ENCODE data around the gene MYLK. TPM values are rescaled to one million over a fixed set of nuclear protein-coding genes. Genes with fewer than 3 reads are reported as not detected.
A peak's percentile ranks its signal among the peaks of the same experiment; 100 is the strongest.

Gene MYLK
- total RNA-seq, 2 donors from 2014 or later = 4.7 to 6.6 TPM

DNA sequence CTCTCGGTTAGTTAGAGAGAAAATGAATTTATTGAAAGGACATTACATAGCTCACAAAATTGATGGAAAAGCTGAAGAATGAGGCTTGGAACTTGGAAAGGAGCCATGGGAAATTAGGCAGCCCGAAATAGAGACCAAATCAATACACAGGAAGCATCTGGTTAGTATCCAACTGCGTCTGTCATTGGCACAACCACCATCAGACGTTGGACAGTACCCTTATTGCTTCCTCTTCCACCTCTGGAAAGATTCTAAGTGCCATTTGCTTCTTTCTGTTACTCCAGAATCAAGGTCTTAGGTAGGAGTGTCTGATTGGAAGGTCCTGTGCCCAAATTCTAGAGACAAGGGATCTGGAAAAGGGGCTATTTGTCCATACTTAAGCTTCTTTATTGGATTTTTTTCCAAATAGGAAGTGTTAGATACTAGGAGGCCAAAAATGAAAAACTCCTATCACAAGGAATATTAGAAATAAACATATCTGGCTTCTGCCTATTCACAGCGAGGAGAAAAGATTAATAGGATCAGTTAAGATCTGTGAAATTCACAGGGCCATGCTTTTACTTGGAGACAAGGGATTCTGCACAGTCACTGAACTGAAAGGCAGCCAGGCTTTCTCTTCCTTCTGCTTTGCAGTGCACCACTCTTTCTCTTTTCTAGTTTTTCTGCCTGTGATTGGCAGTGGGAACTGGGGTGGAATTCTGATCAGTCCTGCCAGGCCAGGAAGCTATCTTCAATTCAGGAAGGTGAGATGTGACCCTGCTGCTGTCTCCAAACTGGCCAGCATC, 288.5 kb downstream of the MYLK start:
- TF ChIP-seq, protein P1, sequence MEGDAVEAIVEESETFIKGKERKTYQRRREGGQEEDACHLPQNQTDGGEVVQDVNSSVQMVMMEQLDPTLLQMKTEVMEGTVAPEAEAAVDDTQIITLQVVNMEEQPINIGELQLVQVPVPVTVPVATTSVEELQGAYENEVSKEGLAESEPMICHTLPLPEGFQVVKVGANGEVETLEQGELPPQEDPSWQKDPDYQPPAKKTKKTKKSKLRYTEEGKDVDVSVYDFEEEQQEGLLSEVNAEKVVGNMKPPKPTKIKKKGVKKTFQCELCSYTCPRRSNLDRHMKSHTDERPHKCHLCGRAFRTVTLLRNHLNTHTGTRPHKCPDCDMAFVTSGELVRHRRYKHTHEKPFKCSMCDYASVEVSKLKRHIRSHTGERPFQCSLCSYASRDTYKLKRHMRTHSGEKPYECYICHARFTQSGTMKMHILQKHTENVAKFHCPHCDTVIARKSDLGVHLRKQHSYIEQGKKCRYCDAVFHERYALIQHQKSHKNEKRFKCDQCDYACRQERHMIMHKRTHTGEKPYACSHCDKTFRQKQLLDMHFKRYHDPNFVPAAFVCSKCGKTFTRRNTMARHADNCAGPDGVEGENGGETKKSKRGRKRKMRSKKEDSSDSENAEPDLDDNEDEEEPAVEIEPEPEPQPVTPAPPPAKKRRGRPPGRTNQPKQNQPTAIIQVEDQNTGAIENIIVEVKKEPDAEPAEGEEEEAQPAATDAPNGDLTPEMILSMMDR (conservative IDR thresholded peaks at IDR 0.05) = no peak
- Mint-ChIP-seq H3K36me3 (ENCODE audit: low read depth) (peaks cover 28% of the 10 kb centered on the region), H3K27ac (no peak overlapping the region), H3K9me3 (peaks cover 16% of the 10 kb centered on the region), H3K4me1 (peaks cover 3% of the 10 kb centered on the region), H3K4me3 (no peak overlapping the region), H3K27me3 (ENCODE audit: insufficient read depth) (no peaks in the 10 kb centered on the region)
- WGBS, 2 experiments (ENCODE audit: insufficient coverage in 1 of 2, insufficient read length in 1 of 2) = 95 to 97% methylated on average over 3 to 5 of the region's 5 CpGs
- Histone ChIP-seq H3K36me3 (ENCODE audit: control insufficient read depth, insufficient read depth, low read length) (peaks cover 4% of the 10 kb centered on the region), H3K27me3 (ENCODE audit: control insufficient read depth, insufficient read depth, low read length, poor library complexity, severe bottlenecking) (no peaks in the 10 kb centered on the region), H3K27ac (ENCODE audit: low read depth, low read length) (no peak overlapping the region), H3K9ac (ENCODE audit: extremely low read depth, low read length, poor library complexity, severe bottlenecking) (no peak overlapping the region), H3K4me1 (ENCODE audit: control insufficient read depth, insufficient read depth, low read length) (no peaks in the 10 kb centered on the region), H3K4me3 (ENCODE audit: low read length) (no peak overlapping the region), H3K9me3 (ENCODE audit: control insufficient read depth, low read length) (peaks cover 16% of the 10 kb centered on the region)
- no peak for DNase-seq

DNA sequence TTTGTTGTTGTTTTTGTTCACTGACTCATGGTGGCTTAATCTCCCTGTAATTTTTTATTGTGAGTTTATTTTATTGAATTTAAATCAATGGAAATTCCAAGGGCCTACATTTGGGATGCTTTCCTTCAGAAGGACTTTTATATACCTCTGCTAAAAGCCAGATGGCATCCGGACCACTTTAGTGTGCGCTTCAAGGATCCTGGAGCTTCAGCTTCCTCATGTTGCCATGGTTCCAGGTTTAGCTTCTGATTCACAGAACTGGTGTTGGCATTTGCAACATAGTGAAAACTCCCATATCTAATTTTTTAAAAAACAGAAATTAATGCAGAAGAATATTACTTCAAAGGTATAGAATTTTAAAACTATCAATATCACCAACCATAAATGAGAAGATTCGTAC, 290.8 kb downstream of the MYLK start:
- Histone ChIP-seq H3K4me1 (ENCODE audit: control insufficient read depth, insufficient read depth, low read length) (no peaks in the 10 kb centered on the region), H3K27ac (ENCODE audit: low read depth, low read length) (no peak overlapping the region), H3K4me3 (ENCODE audit: low read length) (no peak overlapping the region), H3K9ac (ENCODE audit: extremely low read depth, low read length, poor library complexity, severe bottlenecking) (no peak overlapping the region), H3K36me3 (ENCODE audit: control insufficient read depth, insufficient read depth, low read length) (peaks cover 24% of the 10 kb centered on the region), H3K27me3 (ENCODE audit: control insufficient read depth, insufficient read depth, low read length, poor library complexity, severe bottlenecking) (no peaks in the 10 kb centered on the region), H3K9me3 (ENCODE audit: control insufficient read depth, low read length) (peaks cover 38% of the 10 kb centered on the region)
- Mint-ChIP-seq H3K27me3 (ENCODE audit: insufficient read depth) (no peaks in the 10 kb centered on the region), H3K4me1 (no peaks in the 10 kb centered on the region), H3K4me3 (no peak overlapping the region), H3K27ac (no peak overlapping the region), H3K9me3 (peaks cover 38% of the 10 kb centered on the region), H3K36me3 (ENCODE audit: low read depth) (peaks cover 42% of the 10 kb centered on the region)
- no peak for DNase-seq
- TF ChIP-seq, protein P1 (conservative IDR thresholded peaks at IDR 0.05) = no peak
- WGBS, 2 experiments (ENCODE audit: insufficient coverage in 1 of 2, insufficient read length in 1 of 2) = 82 to 95% methylated on average over 2 of the region's 3 CpGs

DNA sequence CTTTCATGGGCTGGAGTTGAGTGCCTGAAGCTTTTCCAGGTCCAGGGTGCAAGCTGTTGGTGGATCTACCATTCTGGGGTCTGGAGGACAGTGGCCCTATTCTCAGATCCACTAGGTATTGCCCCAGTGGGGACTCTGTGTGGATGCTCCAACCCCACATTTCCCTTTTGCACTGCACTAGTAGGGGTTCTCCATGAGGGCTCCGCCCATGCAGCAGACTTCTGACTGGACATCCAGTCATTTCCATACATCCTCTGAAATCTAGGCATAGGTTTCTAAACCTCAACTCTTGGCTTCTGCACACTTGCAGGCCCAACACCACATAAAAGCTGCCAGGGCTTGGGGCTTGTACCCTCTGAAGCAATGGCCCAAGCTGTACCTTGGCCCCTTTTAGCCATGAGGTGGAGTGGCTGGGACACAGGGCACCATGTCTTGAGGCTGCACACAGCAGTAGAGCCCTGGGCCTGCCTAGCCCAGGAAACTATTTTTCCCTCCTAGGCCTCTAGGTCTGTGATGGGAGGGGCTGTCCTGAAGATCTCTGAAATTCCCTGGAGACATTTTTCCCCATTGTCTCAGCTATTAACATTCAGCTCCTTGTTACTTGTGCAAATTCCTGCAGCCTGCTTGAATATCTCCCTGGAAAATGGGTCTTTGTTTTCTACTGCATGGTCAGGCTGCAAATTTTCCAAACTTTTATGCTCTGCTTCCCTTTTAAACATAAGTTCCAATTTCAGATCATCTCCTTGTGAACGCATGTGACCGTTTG, 293.3 kb downstream of the MYLK start:
- Histone ChIP-seq H3K9ac (ENCODE audit: extremely low read depth, low read length, poor library complexity, severe bottlenecking) (no peak overlapping the region), H3K27me3 (ENCODE audit: control insufficient read depth, insufficient read depth, low read length, poor library complexity, severe bottlenecking) (no peaks in the 10 kb centered on the region), H3K9me3 (ENCODE audit: control insufficient read depth, low read length) (peaks cover 49% of the 10 kb centered on the region), H3K4me3 (ENCODE audit: low read length) (peak overlapping the region; percentile 77), H3K27ac (ENCODE audit: low read depth, low read length) (no peak overlapping the region), H3K36me3 (ENCODE audit: control insufficient read depth, insufficient read depth, low read length) (peaks cover 24% of the 10 kb centered on the region), H3K4me1 (ENCODE audit: control insufficient read depth, insufficient read depth, low read length) (no peaks in the 10 kb centered on the region)
- WGBS, 2 experiments (ENCODE audit: insufficient coverage in 1 of 2, insufficient read length in 1 of 2) = 80 to 81% methylated on average over 3 of the region's 3 CpGs
- Mint-ChIP-seq H3K4me3 (no peak overlapping the region), H3K27ac (no peak overlapping the region), H3K4me1 (peaks cover 7% of the 10 kb centered on the region), H3K9me3 (peaks cover 52% of the 10 kb centered on the region), H3K36me3 (ENCODE audit: low read depth) (peaks cover 48% of the 10 kb centered on the region), H3K27me3 (ENCODE audit: insufficient read depth) (no peaks in the 10 kb centered on the region)
- TF ChIP-seq, protein P1 (conservative IDR thresholded peaks at IDR 0.05) = no peak
- DNase-seq = no peak

Measured in endodermal cell (in vitro differentiated cells).